OCI-LY3 (cell line): ENCODE measurements around the gene EHBP1.
A peak's percentile ranks its signal among the peaks of the same experiment; 100 is the strongest.

Source experiments
- H2AFZ ChIP-seq: fragments of 200-600, 300-600 bp; shearing (Covaris generic); 2 replicates; pipeline ENCODE4 v1.6.0; 2014; ENCODE audit warnings: antibody characterized with exemption, low read depth, low read length
- H3K27ac ChIP-seq: fragments of 200-600, 300-600 bp; sonication (generic); 2 replicates; pipeline ENCODE4 v1.5.1; 2014; ENCODE audit warnings: mild to moderate bottlenecking, low read length, moderate library complexity, mixed read lengths
- H3K27me3 ChIP-seq: fragments of 200-600, 300-600 bp; sonication (generic); 2 replicates; pipeline ENCODE4 v1.6.1; 2014; ENCODE audit warnings: low read depth, low read length, mixed read lengths
- H3K36me3 ChIP-seq: fragments of 200-600, 300-600 bp; sonication (generic); replicated peaks from 2 replicates; pipeline ENCODE3; 2014; ENCODE audit warnings: low read depth, low read length, mixed read lengths
- H3K4me1 ChIP-seq: fragments of 300-600, 200-600 bp; sonication (generic); 2 replicates; pipeline ENCODE4 v1.6.1; 2014; ENCODE audit warnings: low read length, mixed read lengths
- H3K4me2 ChIP-seq: fragments of 200-600, 300-600 bp; sonication (generic); 2 replicates; pipeline ENCODE4 v1.6.1; 2014; ENCODE audit warnings: low read length, mixed read lengths
- H3K4me3 ChIP-seq: fragments of 300-600, 200-600 bp; sonication (generic); 2 replicates; pipeline ENCODE4 v1.5.1; 2014; ENCODE audit warnings: antibody characterized with exemption, mild to moderate bottlenecking, low read length, moderate library complexity
- H3K79me2 ChIP-seq: fragments of 300-600, 200-600 bp; shearing (Covaris generic); 2 replicates; pipeline ENCODE4 v1.6.1; 2014; ENCODE audit warnings: mild to moderate bottlenecking, low read length, mixed read lengths
- H3K9ac ChIP-seq: fragments of 300-600, 200-600 bp; shearing (Covaris generic); 2 replicates; pipeline ENCODE4 v1.6.0; 2014; ENCODE audit warnings: mild to moderate bottlenecking, low read length, moderate library complexity
- H3K9me3 ChIP-seq: fragments of 200-600, 300-600 bp; shearing (Covaris generic); 2 replicates; pipeline ENCODE4 v1.6.1; 2014; ENCODE audit warnings: low read length, mixed read lengths; ENCODE audit not compliant: insufficient read depth
- H4K20me1 ChIP-seq: fragments of 200-600, 300-600 bp; sonication (generic); 2 replicates; pipeline ENCODE4 v1.6.1; 2016; ENCODE audit warnings: low read length, mixed read lengths; ENCODE audit not compliant: insufficient read depth
- CTCF ChIP-seq: fragments of 200-600, 300-600 bp; sonication (generic); IDR thresholded peaks from 2 replicates; pipeline ENCODE4 v1.5.1; 2014; ENCODE audit warnings: antibody characterized with exemption, low read length, low read depth
- EZH2phosphoT487 ChIP-seq: fragments of 200-600 bp; shearing (Covaris generic); IDR thresholded peaks from 2 replicates; pipeline ENCODE4 v1.6.1; 2018; ENCODE audit warnings: antibody characterized with exemption, mixed run types, low read depth

Gene EHBP1

GRCh38 chr2:62765619-62766376, 60.3 kb downstream of the EHBP1 start:
- Histone ChIP-seq H3K36me3 (no peaks in the 10 kb centered on the region), H3K4me3 (no peak overlapping the region), H3K4me1 (no peaks in the 10 kb centered on the region), H3K9ac (no peak overlapping the region), H4K20me1 (no peaks in the 10 kb centered on the region), H3K79me2 (no peaks in the 10 kb centered on the region), H3K9me3 (no peaks in the 10 kb centered on the region), H2AFZ (no peak overlapping the region), H3K27me3 (no peaks in the 10 kb centered on the region), H3K4me2 (no peak overlapping the region), H3K27ac (no peak overlapping the region)
- no peak for TF ChIP-seq EZH2phosphoT487
- no peak for TF ChIP-seq CTCF

- H3K27me3 ChIP-seq: no peaks in the 10 kb centered on the region
- H3K9ac ChIP-seq: no peak overlapping the region
- H3K79me2 ChIP-seq: no peaks in the 10 kb centered on the region
- H4K20me1 ChIP-seq: no peaks in the 10 kb centered on the region
- no peak for TF ChIP-seq CTCF
- TF ChIP-seq EZH2phosphoT487: no peak
- no peaks in the 10 kb centered on the region for H3K9me3 ChIP-seq
- no peaks in the 10 kb centered on the region for H3K36me3 ChIP-seq
- no peak overlapping the region for H2AFZ ChIP-seq
- no peak overlapping the region for H3K4me2 ChIP-seq
- no peak overlapping the region for H3K27ac ChIP-seq
- H3K4me1 ChIP-seq: no peaks in the 10 kb centered on the region
- H3K4me3 ChIP-seq: no peak overlapping the region
Observed at GRCh38 chr2:62768615-62769014, 63.1 kb downstream of the EHBP1 start.

- no peaks in the 10 kb centered on the region for H3K79me2 ChIP-seq
- no peak overlapping the region for H2AFZ ChIP-seq
- TF ChIP-seq EZH2phosphoT487 (no peak), CTCF (no peak)
- H3K36me3 ChIP-seq: no peaks in the 10 kb centered on the region
- H3K9me3 ChIP-seq: no peaks in the 10 kb centered on the region
- no peaks in the 10 kb centered on the region for H3K4me1 ChIP-seq
- H3K9ac ChIP-seq: no peak overlapping the region
- H3K4me3 ChIP-seq: no peak overlapping the region
- H3K27ac ChIP-seq: no peak overlapping the region
- H3K27me3 ChIP-seq: no peaks in the 10 kb centered on the region
- no peak overlapping the region for H3K4me2 ChIP-seq
- H4K20me1 ChIP-seq: no peaks in the 10 kb centered on the region
Observed at GRCh38 chr2:62770629-62771028, 65.1 kb downstream of the EHBP1 start.

GRCh38 chr2:62774555-62775366, 69.2 kb downstream of the EHBP1 start:
- no peak for TF ChIP-seq EZH2phosphoT487
- peak; percentile 70 for TF ChIP-seq CTCF
- H3K9ac ChIP-seq: no peak overlapping the region
- H2AFZ ChIP-seq: no peak overlapping the region
- H3K79me2 ChIP-seq: no peaks in the 10 kb centered on the region
- no peaks in the 10 kb centered on the region for H3K27me3 ChIP-seq
- no peaks in the 10 kb centered on the region for H3K9me3 ChIP-seq
- no peaks in the 10 kb centered on the region for H4K20me1 ChIP-seq
- no peaks in the 10 kb centered on the region for H3K36me3 ChIP-seq
- H3K4me1 ChIP-seq: no peaks in the 10 kb centered on the region
- no peak overlapping the region for H3K27ac ChIP-seq
- H3K4me2 ChIP-seq: no peak overlapping the region
- no peak overlapping the region for H3K4me3 ChIP-seq
